ENCODE measurements around the gene IREB2.

IREB2 gene

DNA sequence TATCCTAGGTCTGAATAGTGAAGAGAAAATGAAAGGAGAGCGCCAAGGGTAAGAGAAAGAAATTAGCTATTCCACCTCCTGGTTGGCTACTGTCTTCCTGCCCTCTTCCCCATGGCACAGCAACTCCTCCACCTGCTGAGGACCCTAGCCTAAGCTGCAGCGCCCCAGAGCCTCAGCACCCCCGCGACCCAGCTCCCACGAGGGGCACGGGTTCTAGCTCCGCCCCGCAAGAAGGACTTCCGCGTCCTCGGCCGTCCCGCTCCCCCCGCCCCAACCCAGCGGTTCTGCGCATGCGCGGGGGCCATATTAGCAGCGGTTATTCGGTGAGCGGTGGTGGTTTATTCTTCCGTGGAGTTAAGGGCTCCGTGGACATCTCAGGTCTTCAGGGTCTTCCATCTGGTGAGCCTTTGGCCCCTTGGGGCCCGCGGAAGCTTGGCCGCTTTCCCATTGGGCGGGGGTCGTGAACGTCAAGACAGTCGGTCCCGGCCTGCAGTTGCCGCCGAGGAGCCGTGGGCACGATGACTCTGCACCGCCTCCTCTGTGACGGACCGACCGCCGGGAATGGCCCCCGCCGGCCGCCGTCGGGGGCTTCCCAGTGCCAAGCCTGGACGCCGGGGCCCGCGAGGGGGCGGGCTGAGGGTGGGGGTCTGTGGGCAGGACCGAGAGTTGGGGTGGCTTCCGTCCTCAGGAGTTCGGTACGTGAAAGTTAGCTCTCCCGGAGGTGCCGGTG, 102.3 kb downstream of the IREB2 start, which contains the start of gene PSMA4:
Gene PSMA4 (plus strand): TSS at position 304 of the 730 bp plus-strand sequence. CDS start 1,484 bp downstream, outside the sequence.
- in situ Hi-C loops (cut with MboI; ENCODE audit: low sequenced_read_pairs), result no loop called here

DNA sequence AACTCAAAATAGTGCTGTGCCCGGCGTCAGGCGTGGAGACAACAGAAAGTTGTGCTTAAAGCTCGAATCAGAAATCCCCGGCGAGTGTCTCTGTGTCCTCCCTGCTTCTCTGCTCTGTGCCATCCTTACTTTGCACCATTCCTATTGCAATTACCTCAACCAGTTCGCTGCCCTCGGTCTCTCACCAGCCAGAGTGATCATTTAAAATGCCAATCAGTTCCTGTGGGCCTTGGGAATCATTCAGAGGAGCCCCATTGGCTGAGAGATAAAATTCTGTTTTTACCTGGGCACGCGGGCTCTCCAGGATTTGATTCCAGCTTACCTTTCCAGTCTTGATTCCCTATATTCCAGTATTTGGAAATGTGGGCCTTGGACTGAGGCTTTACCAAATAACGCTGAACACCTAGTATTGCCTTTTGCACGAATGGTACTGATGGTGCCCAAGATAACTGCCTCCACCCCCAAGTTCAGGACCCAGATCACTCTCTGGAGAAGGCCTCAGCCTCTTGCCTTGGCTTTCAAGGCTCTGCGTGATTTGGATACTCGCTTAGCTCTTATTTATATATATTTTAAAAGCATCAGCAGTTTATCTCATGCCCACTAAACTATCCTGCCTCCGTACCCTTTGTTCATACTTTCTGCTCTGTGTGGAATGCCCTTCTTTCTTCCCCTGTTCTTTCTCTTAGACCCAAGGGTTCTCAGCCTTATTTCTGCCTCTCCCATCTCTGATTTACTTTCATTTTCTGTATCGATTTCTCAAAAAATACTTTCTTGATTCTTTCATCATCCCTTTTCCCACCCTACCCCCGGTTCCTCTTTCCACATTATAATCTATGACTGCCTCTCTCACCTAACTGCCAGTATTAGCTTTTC, 103.1 kb downstream of the IREB2 start:
- in situ Hi-C loops (cut with MboI; ENCODE audit: low sequenced_read_pairs), result no loop called here

DNA sequence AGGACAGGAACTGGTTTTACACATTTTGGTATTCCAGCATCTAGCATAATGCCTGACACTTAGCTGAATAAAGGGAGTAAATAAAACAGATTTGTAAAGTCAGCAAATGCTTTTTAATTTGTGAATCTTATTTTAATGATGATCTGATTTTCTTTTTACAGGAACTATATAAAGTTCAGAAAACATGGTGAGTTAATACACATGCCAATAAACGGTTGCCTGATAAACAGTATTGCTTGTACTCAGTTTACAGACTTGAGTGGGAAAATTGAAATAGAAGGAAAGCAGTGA, 103.7 kb downstream of the IREB2 start:
- in situ Hi-C loops (cut with MboI; ENCODE audit: low sequenced_read_pairs), result no loop called here

DNA sequence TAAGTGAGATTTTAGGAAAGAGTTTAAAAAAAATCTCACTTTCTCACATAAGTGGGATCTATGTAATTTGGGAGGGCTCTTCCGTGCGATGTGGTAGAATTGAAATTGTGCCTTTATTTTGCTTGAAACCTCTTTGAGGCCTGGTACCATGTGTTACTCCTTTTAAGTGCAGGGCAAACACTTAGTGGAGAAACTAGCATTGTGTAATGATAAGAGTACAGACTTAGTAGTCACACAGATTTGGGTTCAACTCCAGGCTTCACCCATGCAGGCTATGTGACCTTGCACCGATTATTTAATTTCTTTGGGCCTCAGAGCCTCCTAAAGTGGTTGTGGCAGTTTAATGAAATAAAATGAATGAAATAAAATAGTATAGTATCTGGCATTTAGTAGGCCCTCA, 104.6 kb downstream of the IREB2 start:
- in situ Hi-C loops (cut with MboI; ENCODE audit: low sequenced_read_pairs), result no loop called here

DNA sequence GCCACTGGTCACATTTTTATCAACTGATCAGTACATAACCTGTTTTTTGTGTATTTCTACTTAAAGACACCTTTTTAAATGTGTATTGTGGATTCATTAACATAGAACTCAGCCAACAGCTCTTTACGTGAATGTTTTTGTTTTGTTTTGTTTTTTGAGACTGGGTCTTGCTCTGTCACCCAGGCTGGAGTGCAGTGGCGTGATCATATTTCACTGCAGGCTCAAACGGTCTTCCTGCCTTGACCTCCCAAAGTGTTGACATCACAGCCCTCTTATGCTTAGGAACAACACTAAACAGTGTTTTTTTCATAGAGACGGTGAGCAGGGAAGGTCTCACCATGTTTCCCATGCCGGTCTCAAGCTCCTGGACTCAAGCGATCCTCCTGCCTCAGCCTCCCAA, 112.2 kb downstream of the IREB2 start:
- in situ Hi-C loops (cut with MboI; ENCODE audit: low sequenced_read_pairs), result no loop called here

DNA sequence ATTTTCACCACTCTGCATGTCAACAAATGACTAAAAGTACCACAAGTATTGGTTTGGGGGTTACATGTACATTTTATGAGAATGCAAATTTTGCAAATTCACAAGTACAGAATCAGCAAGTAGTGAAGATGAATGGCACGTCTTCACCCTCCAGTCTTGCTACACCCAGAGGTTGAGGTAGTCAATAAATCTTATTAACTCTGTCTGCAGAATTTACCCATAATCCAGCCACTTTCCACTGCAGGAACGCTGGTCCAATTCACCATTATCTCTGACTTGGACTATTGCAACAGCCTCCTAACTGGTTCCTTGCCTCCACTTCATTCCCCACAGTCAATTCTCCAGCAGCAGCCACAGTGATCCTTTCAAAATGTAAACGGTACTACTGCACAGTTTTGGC, 112.8 kb downstream of the IREB2 start:
- in situ Hi-C loops (cut with MboI; ENCODE audit: low sequenced_read_pairs), result no loop called here

Data from HL-60/S4 treated with retinoic acid at 250 ng/mL for 4 days and 3 days (cell line).